Pancreas (tissue), 10 donors: ENCODE measurements around the gene ZDHHC14. TPM values are rescaled to one million over a fixed set of nuclear protein-coding genes. Genes with fewer than 3 reads are reported as not detected.
"Not testable (repeated sequence)": the region's sequence is repeated elsewhere in the genome, so short reads cannot be mapped to it uniquely, and the experiment has no call there.

Experiments used
- ATAC-seq, 4 donors: fragments of 200-7000 bp; cut with Tn5 transposase; one replicate each; pipeline versions ENCODE4 v1.8.0 to v1.9.1; 2020; ENCODE audit warnings: mild to moderate bottlenecking in 4 of 4, moderate library complexity in 4 of 4
- DNase-seq, 6 donors: peaks; one replicate each; pipeline ENCODE4 v3.0.0-alpha.2; 2020
- FAIRE-seq: peaks from 2 replicates; lab custom pipeline; 2012; peaks lifted over from hg19 to GRCh38; lab: Jason Lieb, UNC
- H3K27ac ChIP-seq, 4 donors: fragments of 200-600 bp; sonication (generic); 1 replicate in 3 of 4; 2 replicates in 1 of 4; pipeline versions ENCODE4 v1.5.0 to v1.8.0; 2020
- H3K27me3 ChIP-seq, 4 donors: fragments of 200-600 bp; one replicate each; pipeline ENCODE4 v1.8.0; 2021
- H3K36me3 ChIP-seq, 3 donors: fragments of 200-600 bp; sonication (generic) in 1 of 3; one replicate each; pipeline versions ENCODE4 v1.5.0 to v1.8.0; 2020 to 2021
- H3K4me1 ChIP-seq, 3 donors: fragments of 200-600 bp; one replicate each; pipeline ENCODE4 v1.8.0; 2021
- H3K4me3 ChIP-seq, 4 donors: fragments of 200-600 bp; sonication (generic) in 2 of 4; one replicate each; pipeline versions ENCODE4 v1.5.0 to v1.8.0; 2020 to 2021
- H3K9me3 ChIP-seq, 4 donors: fragments of 200-600 bp; one replicate each; pipeline ENCODE4 v1.8.0; 2021
- CTCF ChIP-seq, 4 donors: fragments of 200-600 bp; sonication (generic) in 3 of 4; IDR thresholded peaks; one replicate each; pipeline versions ENCODE4 v1.5.0 to v1.8.0; 2021; ENCODE audit warnings: antibody characterized with exemption in 4 of 4
- WGBS, 2 donors: extraction: QIAGEN DNeasy Blood & Tissue Kit; methylation state at CpG; one replicate each; pipeline ENCODE4 v1.1.7; 2013; 5-methylcytosine and 5-hydroxymethylcytosine counted together
- intact Hi-C, 3 donors: fragments of 100-400 bp; cut with DNase I; formaldehyde crosslinking; loops; one replicate each; pipeline versions ENCODE4 v1.11.1 to v1.14.2; 2022
- polyA plus RNA-seq, 2 donors: library from polyadenylated mRNA; stranded (reverse); fragments of 200-250 nt; gene quantifications; one replicate each; pipeline ENCODE4 v1.2.3, GENCODE V29; 2013
- total RNA-seq, 6 donors: library from RNA; stranded (reverse); fragmentation: NEBNext Ultra II Directional in 4 of 6; extraction: Animal tissue kit (Norgen Biotek cat#: 25700) in 4 of 6; gene quantifications; one replicate each; pipeline versions ENCODE4 v1.2.1 to v1.2.4, GENCODE V29; 2021 to 2023
- donor health status: healthy with polysubstance abuse.
- donor health status: DM: no; HTN: no; CAD: no; lungs with moderate emphysema.
- donor health status: DM: no; HTN: no; CAD: no.
- donor health status: control.
- donor health status: control.
- donor health status: Bipolar disorder and iron deficiency.
- donor health status: DM: yes; HTN: yes; CAD: no.
- donor health status: DM: no; HTN: no; CAD: no.
- donor health status: DM: no; HTN: no; CAD: no.
- donor health status: DM: yes; HTN: yes; CAD: no.

The ZDHHC14 gene
- total and polyA plus RNA-seq, 8 donors = 3.1 to 9.9 (median 4.5) TPM

- Histone ChIP-seq H3K36me3 (no peaks in the 10 kb centered on the region), H3K4me3 (no peak overlapping the region), H3K27ac (no peak overlapping the region), H3K9me3 (no peaks in the 10 kb centered on the region), H3K4me1 (no peaks in the 10 kb centered on the region), H3K27me3 (no peaks in the 10 kb centered on the region)
- intact Hi-C loops = no loop called here
- 74 to 84% methylated on average over 7 of the region's 7 CpGs for WGBS, 2 donors
- FAIRE-seq (no peak), ATAC-seq (no peak), DNase-seq (no peak)
- no peak for TF ChIP-seq CTCF (IDR thresholded peaks at IDR 0.05)
Observed at GRCh38 chr6:157718503-157719187, 337.7 kb downstream of the ZDHHC14 start.

- DNase-seq, FAIRE-seq, H3K27ac ChIP-seq, H3K36me3 ChIP-seq, H3K4me3 ChIP-seq, intact Hi-C loops, H3K9me3 ChIP-seq, H3K4me1 ChIP-seq, ATAC-seq, H3K27me3 ChIP-seq: not testable (repeated sequence)
- WGBS, 2 donors = 90 to 93% methylated on average over 6 of the region's 6 CpGs
Observed at GRCh38 chr6:157720964-157721363, 340.0 kb downstream of the ZDHHC14 start.

GRCh38 chr6:157721426-157721825, 340.4 kb downstream of the ZDHHC14 start:
- ATAC-seq = no peak
- no peak for TF ChIP-seq CTCF (IDR thresholded peaks at IDR 0.05)
- H3K9me3 ChIP-seq = no peaks in the 10 kb centered on the region

GRCh38 chr6:157721830-157722229, 340.8 kb downstream of the ZDHHC14 start:
- no peak for ATAC-seq
- 84 to 89% methylated on average over 8 of the region's 8 CpGs for WGBS, 2 donors
- intact Hi-C loops = no loop called here
- no peaks in the 10 kb centered on the region for H3K9me3 ChIP-seq
- H3K36me3 ChIP-seq = no peaks in the 10 kb centered on the region
- H3K4me3 ChIP-seq = no peak overlapping the region
- H3K27ac ChIP-seq = no peak overlapping the region
- TF ChIP-seq CTCF (IDR thresholded peaks at IDR 0.05) = no peak
- peaks cover 0 to 5% (median 4%) of the 10 kb centered on the region in 3 donors for H3K4me1 ChIP-seq
- no peak for DNase-seq
- FAIRE-seq = no peak
- H3K27me3 ChIP-seq = no peaks in the 10 kb centered on the region

More at GRCh38 chr6:157721426-157721825, 340.4 kb downstream of the ZDHHC14 start:
- H3K27ac ChIP-seq = no peak overlapping the region
- no peak overlapping the region for H3K4me3 ChIP-seq
- WGBS, 2 donors = 79 to 86% methylated on average over 18 of the region's 18 CpGs
- FAIRE-seq (no peak), DNase-seq (no peak)
- no peaks in the 10 kb centered on the region for H3K36me3 ChIP-seq
- intact Hi-C loops = no loop called here
- H3K4me1 ChIP-seq = peaks cover 0 to under 1% (median 0%) of the 10 kb centered on the region in 3 donors
- no peaks in the 10 kb centered on the region for H3K27me3 ChIP-seq

GRCh38 chr6:157723376-157723775, 342.4 kb downstream of the ZDHHC14 start:
- no peaks in the 10 kb centered on the region for H3K27me3 ChIP-seq
- H3K9me3 ChIP-seq = no peaks in the 10 kb centered on the region
- DNase-seq = no peak
- WGBS, 2 donors = 80 to 87% methylated on average over 4 of the region's 4 CpGs
- H3K27ac ChIP-seq = no peak overlapping the region
- no peak overlapping the region for H3K4me3 ChIP-seq
- no peak for FAIRE-seq
- no peaks in the 10 kb centered on the region for H3K36me3 ChIP-seq
- peaks cover 0 to 8% (median 5%) of the 10 kb centered on the region in 3 donors for H3K4me1 ChIP-seq
- TF ChIP-seq CTCF (IDR thresholded peaks at IDR 0.05) = no peak
- intact Hi-C loops = no loop called here
- no peak for ATAC-seq
